CD14-positive monocyte (primary cell): ENCODE data around the gene THBS3. TPM values are rescaled to one million over a fixed set of nuclear protein-coding genes. Genes with fewer than 3 reads are reported as not detected.

ENCODE experiments used
- DNase-seq, 3 donors: peaks; one replicate each; pipeline ENCODE4 v3.0.0-alpha.2; 2011 to 2022
- H2AFZ ChIP-seq: 2 replicates; pipeline ENCODE4 v1.6.0; 2012; ENCODE audit warnings: mild to moderate bottlenecking, low read depth, low read length, inconsistent platforms; ENCODE audit not compliant: insufficient read depth, poor library complexity, severe bottlenecking
- H3K27ac ChIP-seq, 2 donors: 1 replicate in 1 of 2; 2 replicates in 1 of 2; pipeline ENCODE4 v1.5.1; 2012 to 2013; ENCODE audit warnings: low read length in 2 of 2, control low read depth in 1 of 2, inconsistent platforms in 1 of 2, low read depth in 1 of 2, mild to moderate bottlenecking in 1 of 2
- H3K27me3 ChIP-seq, 2 donors: one replicate each; pipeline versions ENCODE4 v1.6.0 to v1.6.1; 2011 to 2013; ENCODE audit warnings: low read length in 2 of 2; ENCODE audit not compliant: control insufficient read depth in 2 of 2, insufficient read depth in 2 of 2
- H3K36me3 ChIP-seq, 2 donors: replicated peaks in 1 of 2; 1 replicate in 1 of 2; 2 replicates in 1 of 2; pipeline versions ENCODE4 v1.5.1 to v1.6.1; 2012 to 2013; ENCODE audit warnings: low read length in 2 of 2, control low read depth in 1 of 2, inconsistent platforms in 1 of 2, mild to moderate bottlenecking in 1 of 2; ENCODE audit not compliant: insufficient read depth in 2 of 2, control insufficient read depth in 1 of 2
- H3K4me1 ChIP-seq, 2 donors: 1 replicate in 1 of 2; 2 replicates in 1 of 2; pipeline versions ENCODE4 v1.5.1 to v1.6.1; 2012 to 2013; ENCODE audit warnings: low read length in 2 of 2, control low read depth in 1 of 2, inconsistent platforms in 1 of 2, mild to moderate bottlenecking in 1 of 2, moderate library complexity in 1 of 2; ENCODE audit not compliant: insufficient read depth in 2 of 2, control insufficient read depth in 1 of 2
- H3K4me2 ChIP-seq: replicated peaks from 2 replicates; pipeline ENCODE3; 2012; ENCODE audit warnings: low read length, moderate library complexity, mild to moderate bottlenecking; ENCODE audit not compliant: poor library complexity, severe bottlenecking; ENCODE audit errors: extremely low read depth
- H3K4me3 ChIP-seq, 3 experiments: fragments of 200-600 bp in 1 of 3; sonication (generic) in 1 of 3; replicated peaks in 1 of 3; 1 replicate in 2 of 3; 2 replicates in 1 of 3; pipeline ENCODE4 v1.5.1; 2011 to 2013; ENCODE audit warnings: low read length in 3 of 3, mild to moderate bottlenecking in 3 of 3, control low read depth in 2 of 3, low read depth in 2 of 3, inconsistent platforms in 1 of 3, moderate library complexity in 1 of 3
- H3K79me2 ChIP-seq: 2 replicates; pipeline ENCODE4 v1.6.0; 2012; ENCODE audit warnings: mild to moderate bottlenecking, control low read depth, inconsistent platforms, low read length, moderate library complexity; ENCODE audit not compliant: insufficient read depth
- H3K9ac ChIP-seq: 2 replicates; pipeline ENCODE4 v1.6.0; 2017; ENCODE audit warnings: low read length, mild to moderate bottlenecking; ENCODE audit not compliant: insufficient read depth, poor library complexity, severe bottlenecking
- H3K9me3 ChIP-seq, 2 donors: replicated peaks in 1 of 2; 1 replicate in 1 of 2; 2 replicates in 1 of 2; pipeline versions ENCODE4 v1.5.1 to v1.6.1; 2012 to 2013; ENCODE audit warnings: low read length in 2 of 2, control low read depth in 1 of 2; ENCODE audit not compliant: control insufficient read depth in 1 of 2, insufficient read depth in 1 of 2
- H4K20me1 ChIP-seq: 2 replicates; pipeline ENCODE4 v1.6.0; 2012; ENCODE audit warnings: mild to moderate bottlenecking, low read length, control low read depth, moderate library complexity; ENCODE audit not compliant: insufficient read depth
- H3K27ac Mint-ChIP-seq, 7 donors: one replicate each; pipeline ENCODE4 v1.8.0; 2020; ENCODE audit warnings: mild to moderate bottlenecking in 7 of 7, mixed read lengths in 7 of 7, moderate library complexity in 6 of 7, inconsistent platforms in 2 of 7
- H3K27me3 Mint-ChIP-seq, 3 donors: one replicate each; pipeline ENCODE4 v1.8.0; 2021 to 2022; ENCODE audit warnings: low read depth in 3 of 3, mild to moderate bottlenecking in 3 of 3, mixed read lengths in 3 of 3, moderate library complexity in 3 of 3, inconsistent platforms in 1 of 3
- H3K36me3 Mint-ChIP-seq, 2 donors: one replicate each; pipeline ENCODE4 v1.8.0; 2020; ENCODE audit warnings: mixed read lengths in 2 of 2, inconsistent platforms in 1 of 2, mild to moderate bottlenecking in 1 of 2
- H3K4me1 Mint-ChIP-seq: one replicate; pipeline ENCODE4 v1.8.0; 2020; ENCODE audit warnings: mild to moderate bottlenecking, mixed read lengths
- H3K4me3 Mint-ChIP-seq, 2 donors: one replicate each; pipeline ENCODE4 v1.8.0; 2020; ENCODE audit warnings: mild to moderate bottlenecking in 2 of 2, mixed read lengths in 2 of 2, moderate library complexity in 1 of 2
- H3K9me3 Mint-ChIP-seq, 7 donors: one replicate each; pipeline ENCODE4 v1.8.0; 2020 to 2022; ENCODE audit warnings: mixed read lengths in 7 of 7, mild to moderate bottlenecking in 6 of 7, moderate library complexity in 6 of 7, inconsistent platforms in 2 of 7
- CTCF ChIP-seq: fragments of 200-600 bp; IDR thresholded peaks from one replicate; pipeline ENCODE4 v1.8.0; 2022; ENCODE audit warnings: antibody characterized with exemption, mild to moderate bottlenecking
- WGBS: methylation state at CpG from one replicate; pipeline ENCODE4 v1.1.5; 2013; ENCODE audit warnings: missing lambda C conversion rate; ENCODE audit not compliant: insufficient coverage; 5-methylcytosine and 5-hydroxymethylcytosine counted together
- intact Hi-C, 2 donors: fragments of 100-400 bp; cut with micrococcal nuclease; formaldehyde crosslinking; loops; one replicate each; pipeline versions ENCODE4 v1.15.0 to v1.15.1; 2023
- polyA plus RNA-seq, 3 donors: library from polyadenylated mRNA; depleted of rRNA in 1 of 3; unstranded in 2 of 3; stranded (reverse) in 1 of 3; fragments of 300-500 nt in 2 of 3; fragments of >200 nt in 1 of 3; fragmentation: Illumina TruSeq in 2 of 3; gene quantifications; 1 replicate in 2 of 3; 2 replicates in 1 of 3; pipeline ENCODE4 v1.2.3, GENCODE V29; 2012 to 2021

Gene THBS3
- polyA plus RNA-seq, 3 donors: 3.2 to 50.7 (median 5.3) TPM

GRCh38 chr1:155210314-155211104, 2.8 kb upstream of the THBS3 start:
- H2AFZ ChIP-seq: no peak overlapping the region
- no peaks in the 10 kb centered on the region for H4K20me1 ChIP-seq
- H3K9me3 ChIP-seq: no peaks in the 10 kb centered on the region
- intact Hi-C loops: no loop called here
- H3K4me1 ChIP-seq: peaks cover 56 to 67% of the 10 kb centered on the region in 2 donors
- no peaks in the 10 kb centered on the region for H3K27me3 ChIP-seq
- H3K4me1 Mint-ChIP-seq: peaks cover 56% of the 10 kb centered on the region
- peak overlapping the region; percentile 93 for H3K4me2 ChIP-seq
- no peak for TF ChIP-seq CTCF
- H3K9me3 Mint-ChIP-seq: peaks cover 0 to 1% (median 0%) of the 10 kb centered on the region in 7 donors
- DNase-seq: peak; percentile 85 to 95 (median 93)
- H3K4me3 ChIP-seq: peak overlapping the region in 2 of 3 experiments; percentile 8 to 90
- peak overlapping the region; percentile 51 for H3K9ac ChIP-seq
- WGBS: 63% methylated on average over 1 of the region's 4 CpGs
- H3K27ac Mint-ChIP-seq: peak overlapping the region; percentile 97 to 100 (median 99)
- H3K36me3 Mint-ChIP-seq: peaks cover 17 to 28% of the 10 kb centered on the region in 2 donors
- peaks cover 4 to 6% of the 10 kb centered on the region in 2 donors for H3K36me3 ChIP-seq
- H3K79me2 ChIP-seq: peaks cover 24% of the 10 kb centered on the region
- H3K4me3 Mint-ChIP-seq: peak overlapping the region; percentile 63 to 91
- H3K27ac ChIP-seq: peak overlapping the region; percentile 62 to 98
- no peaks in the 10 kb centered on the region for H3K27me3 Mint-ChIP-seq

GRCh38 chr1:155209312-155209721, 1.6 kb upstream of the THBS3 start:
- TF ChIP-seq CTCF: no peak
- no peaks in the 10 kb centered on the region for H3K27me3 ChIP-seq
- peak overlapping the region; percentile 99 for H3K9ac ChIP-seq
- intact Hi-C loops: loop anchor here (5.0 kb wide), 2 partner anchors 33 to 98 kb away; partner anchors contain the start of gene FDPS (in 1 of the 2)
- peaks cover 47% of the 10 kb centered on the region for H3K4me1 Mint-ChIP-seq
- H3K4me3 Mint-ChIP-seq: peak overlapping the region; percentile 83 to 89
- 0% methylated on average over 10 of the region's 13 CpGs for WGBS
- peak overlapping the region; percentile 98 to 100 for H3K27ac ChIP-seq
- no peak for DNase-seq
- peak overlapping the region; percentile 90 to 94 (median 92) for H3K4me3 ChIP-seq
- peaks cover 4 to 6% of the 10 kb centered on the region in 2 donors for H3K36me3 ChIP-seq
- H3K9me3 ChIP-seq: no peaks in the 10 kb centered on the region
- H3K9me3 Mint-ChIP-seq: peaks cover 0 to 1% (median 0%) of the 10 kb centered on the region in 7 donors
- H3K27ac Mint-ChIP-seq: peak overlapping the region; percentile 97 to 100 (median 99)
- H3K27me3 Mint-ChIP-seq: no peaks in the 10 kb centered on the region
- peaks cover 14 to 23% of the 10 kb centered on the region in 2 donors for H3K36me3 Mint-ChIP-seq
- peak overlapping the region; percentile 93 for H3K4me2 ChIP-seq
- peak overlapping the region; percentile 75 for H2AFZ ChIP-seq
- H3K4me1 ChIP-seq: peaks cover 52 to 55% of the 10 kb centered on the region in 2 donors
- no peaks in the 10 kb centered on the region for H4K20me1 ChIP-seq
- H3K79me2 ChIP-seq: peaks cover 24% of the 10 kb centered on the region
